Activated naive CD4-positive, alpha-beta T cell treated with anti-CD3 and anti-CD28 coated beads for 36 hours (primary cell): ENCODE results near the gene RCC1. TPM values are rescaled to one million over a fixed set of nuclear protein-coding genes. Genes with fewer than 3 reads are reported as not detected.
"Not testable (repeated sequence)": the region's sequence is repeated elsewhere in the genome, so short reads cannot be mapped to it uniquely, and the experiment has no call there.

Experiments
- CTCF ChIA-PET: fragments of 350-600 bp; sonication (Branson Sonifier 250); formaldehyde crosslinking; loops from one replicate; lab custom pipeline; 2021; ENCODE audit warnings: antibody characterized with exemption; lab: Charles Lee
- DNase-seq: peaks from one replicate; pipeline ENCODE4 v3.0.0-alpha.2; 2020
- H3K27ac Mint-ChIP-seq: one replicate; pipeline ENCODE4 v1.8.0; 2021; ENCODE audit warnings: mild to moderate bottlenecking, mixed read lengths
- H3K27me3 Mint-ChIP-seq: one replicate; pipeline ENCODE4 v1.8.0; 2021; ENCODE audit warnings: low read depth, mixed read lengths
- H3K36me3 Mint-ChIP-seq: one replicate; pipeline ENCODE4 v1.8.0; 2021; ENCODE audit warnings: low read depth, mixed read lengths
- H3K4me1 Mint-ChIP-seq: one replicate; pipeline ENCODE4 v1.8.0; 2021; ENCODE audit warnings: low read depth, mixed read lengths
- H3K4me3 Mint-ChIP-seq: one replicate; pipeline ENCODE4 v1.8.0; 2021; ENCODE audit warnings: mild to moderate bottlenecking, moderate library complexity, mixed read lengths
- H3K9me3 Mint-ChIP-seq: one replicate; pipeline ENCODE4 v1.8.0; 2021; ENCODE audit warnings: mixed read lengths
- intact Hi-C: fragments of 100-400 bp; cut with micrococcal nuclease; formaldehyde crosslinking; loops from one replicate; pipeline ENCODE4 v1.15.1; 2023
- total RNA-seq, 2 experiments: library from RNA; stranded (reverse); gene quantifications; one replicate each; pipeline ENCODE4 v1.2.3, GENCODE V29; 2021

The RCC1 gene
- total RNA-seq, 2 experiments from 2014 or later: 106 to 110 TPM

DNA sequence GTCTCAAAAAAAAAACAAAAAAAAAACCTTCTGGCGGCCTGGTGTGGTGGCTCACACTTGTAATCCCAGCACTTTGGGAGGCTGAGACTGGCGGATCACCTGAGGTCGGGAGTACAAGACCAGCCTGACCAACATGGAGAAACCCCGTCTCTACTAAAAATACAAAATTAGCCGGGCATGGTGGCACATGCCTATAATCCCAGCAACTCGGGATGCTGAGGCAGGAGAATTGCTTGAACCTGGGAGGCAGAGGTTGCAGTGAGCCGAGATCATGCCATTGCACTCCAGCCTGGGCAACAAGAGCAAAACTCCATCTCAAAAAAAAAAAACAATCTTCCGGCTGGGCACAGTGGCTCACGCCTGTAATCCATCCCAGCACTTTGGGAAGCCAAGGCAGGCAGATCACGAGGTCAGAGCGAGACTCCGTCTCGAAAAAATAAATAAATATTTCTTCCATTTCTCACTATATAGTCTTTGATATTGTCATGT lies 8.6 kb downstream of the RCC1 start:
- Mint-ChIP-seq H3K36me3 (peaks cover 42% of the 10 kb centered on the region), H3K4me1 (peaks cover 37% of the 10 kb centered on the region), H3K27ac (peak overlapping the region; percentile 68)
- H3K9me3 Mint-ChIP-seq, intact Hi-C loops, H3K27me3 Mint-ChIP-seq, CTCF ChIA-PET, H3K4me3 Mint-ChIP-seq, DNase-seq: not testable (repeated sequence)

DNA sequence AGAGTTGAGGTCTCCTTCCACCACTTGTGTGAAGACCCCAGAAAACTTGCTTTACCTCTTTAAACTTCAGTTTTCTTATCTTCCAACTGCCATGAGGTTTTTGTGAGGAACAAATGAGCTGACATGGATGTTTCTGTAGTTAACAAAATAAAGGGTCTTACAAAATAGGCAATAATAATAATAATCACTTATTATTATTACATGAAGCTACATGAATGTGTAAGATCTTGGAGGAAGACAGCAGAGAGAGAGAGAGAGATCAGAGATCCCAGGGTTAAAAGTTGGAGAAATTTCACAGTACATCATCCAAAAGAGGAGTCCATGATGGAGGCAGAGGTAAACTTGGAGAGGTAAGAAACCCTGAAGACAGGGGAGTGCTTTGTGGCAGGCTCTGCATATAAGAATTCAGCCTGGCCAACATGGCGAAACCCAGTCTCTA lies 10.7 kb downstream of the RCC1 start:
- H3K4me3 Mint-ChIP-seq: no peak overlapping the region
- DNase-seq: no peak
- H3K27me3 Mint-ChIP-seq: no peaks in the 10 kb centered on the region
- H3K36me3 Mint-ChIP-seq: peaks cover 34% of the 10 kb centered on the region
- intact Hi-C loops: no loop called here
- H3K9me3 Mint-ChIP-seq: no peaks in the 10 kb centered on the region
- peak overlapping the region; percentile 90 for H3K27ac Mint-ChIP-seq
- H3K4me1 Mint-ChIP-seq: peaks cover 33% of the 10 kb centered on the region
- CTCF ChIA-PET: no interaction called here

DNA sequence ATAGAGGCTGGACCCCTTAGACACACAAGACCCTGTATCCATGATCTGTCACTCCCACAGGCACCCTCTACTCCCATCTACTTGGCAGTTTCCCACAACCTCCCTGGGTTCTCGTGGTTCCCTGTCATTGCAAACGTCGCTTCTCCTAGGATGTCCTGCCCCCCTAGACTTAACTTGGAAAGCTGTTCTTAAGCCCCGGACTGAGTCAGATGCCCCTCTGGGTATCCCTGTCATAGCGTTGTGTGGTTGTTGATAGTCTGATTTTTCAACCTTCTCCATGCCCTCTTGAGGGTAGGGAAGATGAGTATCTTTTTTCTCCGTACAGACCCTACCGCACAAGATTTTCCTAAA lies 11.8 kb downstream of the RCC1 start:
- no peak for DNase-seq
- Mint-ChIP-seq H3K27ac (peak overlapping the region; percentile 90), H3K4me1 (peaks cover 38% of the 10 kb centered on the region), H3K9me3 (no peaks in the 10 kb centered on the region), H3K4me3 (peak overlapping the region; percentile 88), H3K27me3 (no peaks in the 10 kb centered on the region), H3K36me3 (peaks cover 30% of the 10 kb centered on the region)
- intact Hi-C loops: no loop called here
- CTCF ChIA-PET: no interaction called here

DNA sequence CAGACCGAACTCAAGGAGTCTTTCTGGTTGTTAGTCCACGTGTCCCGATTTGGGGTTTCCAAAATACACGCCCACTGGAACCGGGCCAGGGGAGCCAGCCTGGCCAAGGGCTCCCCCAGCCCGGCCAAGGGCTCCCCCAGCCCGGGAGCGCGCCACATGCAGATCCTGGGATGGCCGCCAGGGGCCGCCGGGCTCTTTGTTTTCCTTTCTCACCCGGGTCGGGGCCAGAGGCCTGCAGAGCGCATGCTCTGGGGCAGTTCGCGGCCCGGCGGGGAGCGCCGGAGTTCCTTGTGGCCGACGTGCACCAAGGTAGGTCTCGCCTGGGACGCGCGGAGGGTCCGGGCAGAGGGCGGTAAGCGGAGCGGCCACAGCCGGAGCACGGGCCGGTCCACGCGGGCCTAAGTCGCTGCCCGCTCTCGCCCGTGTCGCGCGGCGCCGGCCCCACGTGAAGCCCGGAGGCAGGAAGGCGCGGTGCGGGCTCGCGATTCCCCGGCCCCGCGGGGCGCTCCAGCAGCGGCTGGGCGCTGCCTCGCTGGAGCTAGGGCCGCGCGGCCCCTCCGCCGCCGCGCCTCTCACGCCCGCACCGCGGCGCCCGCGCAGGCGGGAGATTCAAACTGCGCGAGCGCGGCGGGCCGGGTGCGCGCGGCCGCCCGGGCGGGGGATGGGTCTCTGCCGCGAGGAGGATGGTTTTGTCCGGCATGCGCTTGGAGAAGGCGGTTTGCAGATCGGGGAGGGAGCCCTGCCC lies 12.3 kb downstream of the RCC1 start:
- peaks cover 28% of the 10 kb centered on the region for H3K36me3 Mint-ChIP-seq

GRCh38 chr1:28518745-28519341 lies 13.0 kb downstream of the RCC1 start:
- peak; percentile 76 for DNase-seq
- H3K4me3 Mint-ChIP-seq: peak overlapping the region; percentile 90
- no peaks in the 10 kb centered on the region for H3K9me3 Mint-ChIP-seq
- H3K4me1 Mint-ChIP-seq: peaks cover 38% of the 10 kb centered on the region
- intact Hi-C loops: loop anchor here (1.0 to 2.0 kb wide), 8 partner anchors 13 to 358 kb away; partner anchors contain the start of genes RCC1 and TAF12
- peaks cover 30% of the 10 kb centered on the region for H3K36me3 Mint-ChIP-seq
- CTCF ChIA-PET: interaction anchor here (0.6 to 1.5 kb wide), 3 partner anchors 23 to 358 kb away, joined by 3 to 10 read pairs (median 3); no protein-coding TSS in a partner anchor
- H3K27me3 Mint-ChIP-seq: no peaks in the 10 kb centered on the region
- H3K27ac Mint-ChIP-seq: peak overlapping the region; percentile 91

More for the DNA sequence above, 12.3 kb downstream of the RCC1 start:
- CTCF ChIA-PET: interaction anchor here (0.6 to 1.5 kb wide), 3 partner anchors 24 to 359 kb away, joined by 3 to 10 read pairs (median 3); no protein-coding TSS in a partner anchor
- H3K27ac Mint-ChIP-seq: peak overlapping the region; percentile 91
- H3K9me3 Mint-ChIP-seq: no peaks in the 10 kb centered on the region
- peak overlapping the region; percentile 90 for H3K4me3 Mint-ChIP-seq
- H3K27me3 Mint-ChIP-seq: no peaks in the 10 kb centered on the region
- H3K4me1 Mint-ChIP-seq: peaks cover 38% of the 10 kb centered on the region
- intact Hi-C loops: loop anchor here (1.0 to 2.0 kb wide), 7 partner anchors 12 to 359 kb away; partner anchors contain the start of genes RCC1 and TAF12
- DNase-seq: peak; percentile 92

- H3K27me3 Mint-ChIP-seq: no peaks in the 10 kb centered on the region
- CTCF ChIA-PET: interaction anchor here (1.5 kb wide), 1 partner anchor 357 kb away, joined by 10 read pairs; no protein-coding TSS in a partner anchor
- H3K27ac Mint-ChIP-seq: no peak overlapping the region
- H3K4me1 Mint-ChIP-seq: peaks cover 38% of the 10 kb centered on the region
- H3K36me3 Mint-ChIP-seq: peaks cover 32% of the 10 kb centered on the region
- H3K4me3 Mint-ChIP-seq: peak overlapping the region; percentile 38
- intact Hi-C loops: loop anchor here (1.0 to 2.0 kb wide), 2 partner anchors 123 to 161 kb away; partner anchors contain the start of gene TAF12
- DNase-seq: no peak
- no peaks in the 10 kb centered on the region for H3K9me3 Mint-ChIP-seq
Measured at GRCh38 chr1:28519946-28520725, 14.3 kb downstream of the RCC1 start.

GRCh38 chr1:28520796-28521195 lies 15.0 kb downstream of the RCC1 start:
- intact Hi-C loops, CTCF ChIA-PET, H3K27ac Mint-ChIP-seq, H3K27me3 Mint-ChIP-seq, DNase-seq, H3K9me3 Mint-ChIP-seq, H3K4me3 Mint-ChIP-seq: not testable (repeated sequence)
- H3K36me3 Mint-ChIP-seq: peaks cover 32% of the 10 kb centered on the region
- H3K4me1 Mint-ChIP-seq: peaks cover 38% of the 10 kb centered on the region

- Mint-ChIP-seq H3K4me1 (peaks cover 37% of the 10 kb centered on the region), H3K36me3 (peaks cover 32% of the 10 kb centered on the region), H3K4me3 (no peak overlapping the region), H3K27me3 (no peaks in the 10 kb centered on the region), H3K27ac (no peak overlapping the region), H3K9me3 (no peaks in the 10 kb centered on the region)
- CTCF ChIA-PET: no interaction called here
- intact Hi-C loops: no loop called here
- DNase-seq: no peak
Measured at GRCh38 chr1:28521502-28522164, 15.8 kb downstream of the RCC1 start.

- H3K4me3 Mint-ChIP-seq, H3K27me3 Mint-ChIP-seq, intact Hi-C loops, H3K27ac Mint-ChIP-seq, DNase-seq, H3K9me3 Mint-ChIP-seq: not testable (repeated sequence)
- CTCF ChIA-PET: interaction anchor here (0.7 to 1.6 kb wide), 2 partner anchors 59 to 274 kb away, joined by 3 to 7 read pairs; no protein-coding TSS in a partner anchor
- Mint-ChIP-seq H3K36me3 (peaks cover 32% of the 10 kb centered on the region), H3K4me1 (peaks cover 29% of the 10 kb centered on the region)
Measured at GRCh38 chr1:28522537-28522936, 16.7 kb downstream of the RCC1 start.

DNA sequence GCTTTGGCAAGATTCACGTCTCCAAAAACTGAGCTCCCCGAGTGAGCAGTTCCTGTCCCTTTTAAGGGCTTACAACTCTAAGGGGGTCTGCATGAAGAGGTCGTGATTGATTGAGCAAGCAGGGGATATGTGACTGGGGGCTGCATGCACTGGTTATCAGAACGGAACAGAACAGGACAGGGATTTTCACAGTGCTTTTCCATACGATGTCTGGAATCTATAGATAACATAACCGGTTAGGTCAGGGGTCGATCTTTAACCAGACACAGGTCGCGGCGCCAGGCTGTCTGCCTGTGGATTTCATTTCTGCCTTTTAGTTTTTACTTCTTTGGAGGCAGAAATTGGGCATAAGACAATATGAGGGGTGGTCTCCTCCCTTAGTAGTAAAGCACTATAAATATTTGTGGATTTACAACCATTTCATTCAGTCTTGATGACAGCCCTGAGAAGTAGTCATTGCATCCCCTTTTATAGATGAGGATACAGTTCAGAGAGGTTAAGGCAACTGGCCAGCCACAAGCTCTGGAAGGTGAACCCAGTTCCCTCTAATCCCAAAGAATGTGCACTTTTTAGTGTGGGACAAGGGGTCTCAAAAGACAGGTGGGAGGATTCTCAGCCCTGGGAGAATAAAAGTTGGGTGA lies 19.3 kb downstream of the RCC1 start:
- Mint-ChIP-seq H3K4me1 (peaks cover 16% of the 10 kb centered on the region), H3K36me3 (peaks cover 26% of the 10 kb centered on the region)
- H3K27me3 Mint-ChIP-seq, intact Hi-C loops, DNase-seq, H3K27ac Mint-ChIP-seq, H3K9me3 Mint-ChIP-seq, H3K4me3 Mint-ChIP-seq: not testable (repeated sequence)
- CTCF ChIA-PET: interaction anchor here (0.8 kb wide), 1 partner anchor 21 kb away, joined by 3 read pairs; no protein-coding TSS in a partner anchor

GRCh38 chr1:28526886-28527285 lies 21.0 kb downstream of the RCC1 start:
- DNase-seq: no peak
- Mint-ChIP-seq H3K9me3 (no peaks in the 10 kb centered on the region), H3K4me3 (no peak overlapping the region), H3K27me3 (no peaks in the 10 kb centered on the region), H3K27ac (no peak overlapping the region), H3K4me1 (peaks cover 4% of the 10 kb centered on the region), H3K36me3 (peaks cover 25% of the 10 kb centered on the region)
- intact Hi-C loops: no loop called here
- CTCF ChIA-PET: no interaction called here
